Measurements from ENCODE around the gene MAPKAP1. TPM values are rescaled to one million over a fixed set of nuclear protein-coding genes. Genes with fewer than 3 reads are reported as not detected.

Gene MAPKAP1
- total and polyA plus RNA-seq, 9 donors: 47.3 to 67.3 (median 59.6) TPM

DNA sequence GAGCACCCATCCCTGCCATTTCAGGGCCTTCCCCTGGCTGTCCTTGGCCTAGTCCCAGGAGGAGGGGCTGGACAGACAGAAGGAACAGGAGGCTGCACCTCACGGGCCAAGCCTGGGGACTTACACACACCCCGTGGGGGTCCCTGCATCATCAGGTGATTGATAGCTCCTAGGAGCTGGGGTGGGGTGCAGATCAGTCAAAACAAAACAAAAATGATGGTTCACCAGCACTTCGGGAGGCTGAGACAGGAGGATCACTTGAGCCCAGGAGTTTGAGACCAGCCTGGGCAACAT, 276.0 kb downstream of the MAPKAP1 start:
- H3K4me3 ChIP-seq (ENCODE audit: low read length): no peak overlapping the region
- H3K36me3 ChIP-seq (ENCODE audit: control insufficient read depth, insufficient read depth, low read length): no peaks in the 10 kb centered on the region
- H3K4me1 ChIP-seq (ENCODE audit: control insufficient read depth, insufficient read depth, low read length): peaks cover 15% of the 10 kb centered on the region
- no peaks in the 10 kb centered on the region for H3K27me3 ChIP-seq (ENCODE audit: control insufficient read depth, insufficient read depth, low read length)
- no peak for DNase-seq
- no peak overlapping the region for H3K27ac ChIP-seq (ENCODE audit: low read length)
- H3K9me3 ChIP-seq (replicated peaks; ENCODE audit: control insufficient read depth, low read depth, low read length): no peaks in the 10 kb centered on the region
- WGBS (ENCODE audit: insufficient coverage): 100% methylated on average over 1 of the region's 3 CpGs

DNA sequence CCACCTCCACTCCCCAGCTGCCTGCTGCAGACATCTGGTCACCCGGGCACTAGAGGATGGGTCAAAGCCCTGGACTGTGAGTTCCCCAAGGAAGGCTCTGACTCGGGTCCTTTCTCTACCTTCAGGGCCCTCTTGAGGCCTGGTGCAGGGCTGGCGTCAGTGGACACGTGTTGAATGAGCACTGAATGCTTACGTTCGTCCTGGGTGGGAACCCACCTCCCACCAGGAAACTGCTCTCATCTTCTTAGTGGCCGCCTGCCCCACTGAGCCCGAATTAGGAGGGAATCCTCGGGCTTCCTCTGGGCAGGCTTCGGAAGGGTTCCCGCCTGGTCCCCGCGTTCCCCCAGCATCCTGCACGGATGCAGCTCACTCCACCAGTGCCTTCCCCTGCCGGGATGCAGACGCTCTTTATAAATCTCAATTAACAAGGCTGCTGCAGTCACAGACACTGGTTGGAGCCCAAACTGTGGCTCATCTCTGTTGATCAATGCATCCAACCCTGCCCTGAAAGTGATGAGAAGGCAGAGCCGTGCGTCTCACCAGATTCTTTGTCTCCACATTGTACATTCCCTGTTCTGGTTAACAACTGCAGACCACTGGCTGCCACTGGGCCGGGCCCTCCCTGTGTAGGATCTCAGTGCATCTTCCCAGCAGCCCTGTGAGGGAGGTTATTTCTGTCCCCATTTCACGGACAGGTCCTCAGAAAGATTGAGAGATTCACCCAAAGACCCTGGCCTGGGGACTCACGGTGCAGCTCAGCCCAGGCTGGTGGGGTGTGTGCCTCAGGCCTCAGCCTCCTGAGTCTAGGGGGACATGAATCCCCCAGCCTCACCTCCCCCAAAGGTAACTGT, 276.6 kb downstream of the MAPKAP1 start:
- Histone ChIP-seq H3K36me3 (ENCODE audit: control insufficient read depth, insufficient read depth, low read length) (no peaks in the 10 kb centered on the region), H3K9me3 (replicated peaks; ENCODE audit: control insufficient read depth, low read depth, low read length) (no peaks in the 10 kb centered on the region), H3K4me3 (ENCODE audit: low read length) (no peak overlapping the region), H3K4me1 (ENCODE audit: control insufficient read depth, insufficient read depth, low read length) (peaks cover 15% of the 10 kb centered on the region), H3K27ac (ENCODE audit: low read length) (no peak overlapping the region), H3K27me3 (ENCODE audit: control insufficient read depth, insufficient read depth, low read length) (no peaks in the 10 kb centered on the region)
- WGBS (ENCODE audit: insufficient coverage): 67% methylated on average over 18 of the region's 21 CpGs
- DNase-seq: no peak

DNA sequence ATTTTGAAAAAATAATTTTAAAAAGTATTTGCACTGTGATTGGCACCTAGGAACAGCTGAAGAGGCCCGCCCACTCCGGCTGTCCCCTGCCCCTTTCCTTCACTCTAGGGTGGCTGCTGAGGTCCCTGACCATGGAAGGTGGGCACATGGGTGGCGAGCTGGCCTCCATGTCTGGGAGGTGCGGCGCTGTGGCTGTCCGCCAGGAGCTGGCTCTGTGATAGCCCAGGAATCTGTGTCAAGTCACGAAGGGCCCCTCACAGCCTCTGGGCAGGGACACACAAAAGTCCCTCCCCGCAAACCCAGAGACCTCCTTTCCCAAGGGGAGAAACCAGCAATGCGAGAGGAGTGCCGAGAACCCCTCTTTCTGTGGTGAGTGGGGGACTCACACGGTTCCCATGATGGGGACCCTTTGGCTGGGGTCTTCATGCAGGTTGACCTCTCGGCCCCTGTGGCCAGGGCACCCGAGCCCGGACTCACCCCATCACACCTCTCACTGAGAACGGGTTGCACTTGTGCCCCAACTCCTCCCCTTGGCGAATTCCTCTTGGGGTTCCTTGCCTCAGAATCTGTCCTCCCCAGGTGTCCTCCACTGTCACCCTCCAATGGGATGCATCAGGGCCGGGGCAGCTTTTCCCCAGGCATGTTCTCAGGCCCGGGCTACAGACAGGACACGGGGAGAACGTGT, 277.4 kb downstream of the MAPKAP1 start:
- 88% methylated on average over 17 of the region's 20 CpGs for WGBS (ENCODE audit: insufficient coverage)

DNA sequence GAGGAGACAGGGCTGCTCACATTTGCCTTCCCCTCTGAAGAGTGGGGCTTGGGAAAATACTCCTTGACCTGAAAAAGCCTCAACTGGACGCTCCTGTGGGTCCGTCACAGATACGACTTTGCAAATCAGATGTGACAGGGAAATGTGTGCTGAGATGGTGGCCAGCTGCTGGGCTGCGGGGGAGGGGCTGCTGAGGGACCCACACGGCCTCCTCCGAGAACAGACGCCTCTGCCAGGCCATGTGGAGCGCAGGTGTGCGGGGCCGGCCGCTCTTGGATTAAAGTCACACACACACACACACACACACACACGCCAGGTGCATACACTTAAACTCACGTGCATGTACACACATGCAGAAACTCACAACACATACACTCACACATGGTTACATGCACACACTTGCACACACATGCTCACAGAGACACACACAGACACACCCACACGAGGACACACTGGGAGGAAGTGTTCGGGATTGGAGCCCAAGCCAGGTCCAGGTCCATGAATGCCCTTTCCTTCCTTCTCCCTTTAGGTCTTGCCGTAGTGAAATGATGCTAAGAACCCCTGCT, 278.0 kb downstream of the MAPKAP1 start:
- peak; percentile 50 for DNase-seq
- 27% methylated on average over 8 of the region's 16 CpGs for WGBS (ENCODE audit: insufficient coverage)
- H3K36me3 ChIP-seq (ENCODE audit: control insufficient read depth, insufficient read depth, low read length): no peaks in the 10 kb centered on the region
- no peaks in the 10 kb centered on the region for H3K9me3 ChIP-seq (replicated peaks; ENCODE audit: control insufficient read depth, low read depth, low read length)
- peaks cover 15% of the 10 kb centered on the region for H3K4me1 ChIP-seq (ENCODE audit: control insufficient read depth, insufficient read depth, low read length)
- no peak overlapping the region for H3K4me3 ChIP-seq (ENCODE audit: low read length)
- H3K27me3 ChIP-seq (ENCODE audit: control insufficient read depth, insufficient read depth, low read length): no peaks in the 10 kb centered on the region
- no peak overlapping the region for H3K27ac ChIP-seq (ENCODE audit: low read length)

More for the DNA sequence above, 277.4 kb downstream of the MAPKAP1 start:
- no peak overlapping the region for H3K27ac ChIP-seq (ENCODE audit: low read length)
- no peaks in the 10 kb centered on the region for H3K9me3 ChIP-seq (replicated peaks; ENCODE audit: control insufficient read depth, low read depth, low read length)
- no peaks in the 10 kb centered on the region for H3K27me3 ChIP-seq (ENCODE audit: control insufficient read depth, insufficient read depth, low read length)
- no peaks in the 10 kb centered on the region for H3K36me3 ChIP-seq (ENCODE audit: control insufficient read depth, insufficient read depth, low read length)
- DNase-seq: no peak
- no peak overlapping the region for H3K4me3 ChIP-seq (ENCODE audit: low read length)
- peaks cover 15% of the 10 kb centered on the region for H3K4me1 ChIP-seq (ENCODE audit: control insufficient read depth, insufficient read depth, low read length)

DNA sequence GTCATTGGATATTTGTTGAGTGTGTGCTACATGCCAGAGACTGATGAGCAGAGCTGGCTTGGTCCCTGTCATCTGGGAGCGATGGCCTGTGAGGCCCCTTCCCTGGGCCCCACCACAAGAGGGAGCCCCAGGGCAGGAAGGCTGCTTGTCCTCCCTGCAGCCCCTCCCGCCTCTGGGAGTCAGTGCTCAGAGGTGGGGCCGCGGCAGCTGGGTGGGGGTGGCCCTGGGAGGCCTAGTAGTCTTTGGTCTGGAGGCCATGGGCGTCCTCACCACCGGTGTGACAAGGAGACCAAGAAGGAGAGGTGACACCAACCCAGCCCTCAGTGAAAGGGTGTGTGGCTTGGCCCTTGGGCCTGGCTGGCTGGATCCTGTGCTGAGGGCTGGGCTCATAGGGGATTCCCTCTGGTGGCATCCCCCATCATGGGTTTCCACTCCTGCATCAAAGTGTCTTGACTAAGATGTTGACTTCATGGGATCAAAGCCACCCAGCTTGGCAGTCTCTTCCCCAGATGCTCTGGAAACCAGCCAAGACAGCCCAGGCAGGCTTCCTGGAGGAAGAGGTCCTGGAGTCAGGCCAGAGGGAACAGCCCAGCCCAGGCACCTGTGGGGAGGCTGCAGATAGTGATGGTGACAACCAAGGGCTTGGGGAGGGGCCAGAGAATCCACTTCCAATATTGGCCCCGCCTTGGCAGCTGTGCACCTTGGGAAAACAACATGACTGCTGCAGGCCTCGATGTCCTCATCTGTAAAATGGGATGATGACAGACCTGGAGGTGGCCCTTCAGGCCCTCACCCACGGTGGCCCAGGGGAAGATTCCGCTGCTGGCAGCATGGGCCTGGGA, 278.7 kb downstream of the MAPKAP1 start:
- DNase-seq: no peak
- Histone ChIP-seq H3K4me1 (ENCODE audit: control insufficient read depth, insufficient read depth, low read length) (peaks cover 10% of the 10 kb centered on the region), H3K36me3 (ENCODE audit: control insufficient read depth, insufficient read depth, low read length) (no peaks in the 10 kb centered on the region), H3K27ac (ENCODE audit: low read length) (no peak overlapping the region), H3K4me3 (ENCODE audit: low read length) (no peak overlapping the region), H3K27me3 (ENCODE audit: control insufficient read depth, insufficient read depth, low read length) (no peaks in the 10 kb centered on the region), H3K9me3 (replicated peaks; ENCODE audit: control insufficient read depth, low read depth, low read length) (no peaks in the 10 kb centered on the region)
- WGBS (ENCODE audit: insufficient coverage): 82% methylated on average over 7 of the region's 10 CpGs

DNA sequence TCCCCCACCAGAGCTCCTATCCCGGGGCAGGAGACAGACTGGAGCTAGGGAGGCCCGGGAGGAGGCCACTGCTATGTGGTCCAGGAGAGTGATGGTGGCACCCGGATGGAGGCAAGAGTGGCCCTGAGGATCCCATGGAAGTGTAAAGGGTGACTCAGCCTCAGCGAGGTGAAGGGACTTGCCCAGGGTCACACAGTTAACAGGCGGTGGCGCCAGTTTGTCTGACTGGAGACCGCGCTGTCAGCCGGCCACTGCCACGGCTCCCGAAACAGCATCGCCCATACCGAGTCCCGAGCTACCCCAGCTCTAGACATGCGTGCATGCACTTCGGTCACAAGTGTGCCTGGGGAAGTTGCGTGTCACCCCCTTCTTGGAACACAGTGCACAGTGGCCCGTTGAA, 279.5 kb downstream of the MAPKAP1 start:
- WGBS (ENCODE audit: insufficient coverage): 91% methylated on average over 16 of the region's 18 CpGs

DNA sequence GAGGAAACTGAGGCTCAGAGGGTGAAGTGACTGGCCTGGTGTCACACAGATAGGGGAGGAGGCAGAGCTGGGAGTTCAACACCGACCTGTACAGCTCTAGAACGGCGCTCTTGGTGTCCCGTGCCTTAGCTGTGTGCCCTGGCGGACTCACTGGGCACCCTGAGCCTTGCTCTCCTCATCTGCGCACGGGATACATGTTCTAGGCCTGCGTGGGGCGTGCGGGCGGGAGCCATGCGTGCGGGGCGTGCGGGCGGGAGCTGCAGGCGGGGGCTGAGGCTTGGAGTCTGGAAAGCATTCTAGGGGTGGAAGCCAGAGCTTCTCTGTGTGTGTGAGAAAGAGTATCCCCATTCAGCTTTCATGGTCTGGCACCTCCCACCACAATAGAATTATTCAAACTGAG, 280.1 kb downstream of the MAPKAP1 start:
- Histone ChIP-seq H3K27me3 (ENCODE audit: control insufficient read depth, insufficient read depth, low read length) (no peaks in the 10 kb centered on the region), H3K36me3 (ENCODE audit: control insufficient read depth, insufficient read depth, low read length) (no peaks in the 10 kb centered on the region), H3K9me3 (replicated peaks; ENCODE audit: control insufficient read depth, low read depth, low read length) (no peaks in the 10 kb centered on the region), H3K4me3 (ENCODE audit: low read length) (no peak overlapping the region), H3K4me1 (ENCODE audit: control insufficient read depth, insufficient read depth, low read length) (peaks cover 8% of the 10 kb centered on the region), H3K27ac (ENCODE audit: low read length) (no peak overlapping the region)
- 88% methylated on average over 5 of the region's 17 CpGs for WGBS (ENCODE audit: insufficient coverage)
- no peak for DNase-seq

More for the DNA sequence above, 279.5 kb downstream of the MAPKAP1 start:
- peaks cover 8% of the 10 kb centered on the region for H3K4me1 ChIP-seq (ENCODE audit: control insufficient read depth, insufficient read depth, low read length)
- H3K9me3 ChIP-seq (replicated peaks; ENCODE audit: control insufficient read depth, low read depth, low read length): no peaks in the 10 kb centered on the region
- no peaks in the 10 kb centered on the region for H3K36me3 ChIP-seq (ENCODE audit: control insufficient read depth, insufficient read depth, low read length)
- no peak overlapping the region for H3K27ac ChIP-seq (ENCODE audit: low read length)
- no peaks in the 10 kb centered on the region for H3K27me3 ChIP-seq (ENCODE audit: control insufficient read depth, insufficient read depth, low read length)
- H3K4me3 ChIP-seq (ENCODE audit: low read length): no peak overlapping the region
- no peak for DNase-seq

DNA sequence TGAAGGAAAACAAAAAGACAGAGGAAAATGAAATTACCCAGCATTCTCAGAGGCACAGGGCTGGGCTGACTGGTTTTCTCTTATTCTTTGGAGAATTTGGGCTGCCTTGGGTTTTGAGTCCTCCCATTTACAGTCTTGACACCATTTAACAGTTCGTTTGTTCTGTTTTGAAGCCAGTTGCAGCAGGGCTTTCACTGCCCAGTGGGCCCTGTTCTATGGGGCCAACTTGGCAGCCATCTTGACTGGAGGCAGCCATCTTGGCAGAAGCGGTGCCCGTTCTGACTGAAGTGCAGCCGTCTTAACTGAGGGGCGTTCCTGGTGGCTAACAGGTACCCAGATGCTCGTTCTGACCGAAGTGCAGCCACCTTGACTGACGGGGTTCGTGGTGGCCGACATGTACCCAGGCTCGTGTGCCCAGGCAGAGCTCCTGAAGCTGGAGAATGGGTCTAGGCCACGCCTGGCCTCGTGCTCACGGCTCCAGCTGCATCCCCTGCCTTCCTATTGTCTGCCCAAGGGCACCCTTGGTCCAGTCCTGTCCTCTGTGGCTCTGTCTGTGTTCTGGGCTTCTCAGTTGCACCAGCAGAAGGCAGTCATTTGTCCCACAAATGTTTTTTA, 281.0 kb downstream of the MAPKAP1 start:
- DNase-seq: no peak
- H3K27ac ChIP-seq (ENCODE audit: low read length): no peak overlapping the region
- no peak overlapping the region for H3K4me3 ChIP-seq (ENCODE audit: low read length)
- H3K36me3 ChIP-seq (ENCODE audit: control insufficient read depth, insufficient read depth, low read length): no peaks in the 10 kb centered on the region
- H3K4me1 ChIP-seq (ENCODE audit: control insufficient read depth, insufficient read depth, low read length): peaks cover 8% of the 10 kb centered on the region
- H3K27me3 ChIP-seq (ENCODE audit: control insufficient read depth, insufficient read depth, low read length): no peaks in the 10 kb centered on the region
- 89% methylated on average over 14 of the region's 14 CpGs for WGBS (ENCODE audit: insufficient coverage)
- H3K9me3 ChIP-seq (replicated peaks; ENCODE audit: control insufficient read depth, low read depth, low read length): no peaks in the 10 kb centered on the region

DNA sequence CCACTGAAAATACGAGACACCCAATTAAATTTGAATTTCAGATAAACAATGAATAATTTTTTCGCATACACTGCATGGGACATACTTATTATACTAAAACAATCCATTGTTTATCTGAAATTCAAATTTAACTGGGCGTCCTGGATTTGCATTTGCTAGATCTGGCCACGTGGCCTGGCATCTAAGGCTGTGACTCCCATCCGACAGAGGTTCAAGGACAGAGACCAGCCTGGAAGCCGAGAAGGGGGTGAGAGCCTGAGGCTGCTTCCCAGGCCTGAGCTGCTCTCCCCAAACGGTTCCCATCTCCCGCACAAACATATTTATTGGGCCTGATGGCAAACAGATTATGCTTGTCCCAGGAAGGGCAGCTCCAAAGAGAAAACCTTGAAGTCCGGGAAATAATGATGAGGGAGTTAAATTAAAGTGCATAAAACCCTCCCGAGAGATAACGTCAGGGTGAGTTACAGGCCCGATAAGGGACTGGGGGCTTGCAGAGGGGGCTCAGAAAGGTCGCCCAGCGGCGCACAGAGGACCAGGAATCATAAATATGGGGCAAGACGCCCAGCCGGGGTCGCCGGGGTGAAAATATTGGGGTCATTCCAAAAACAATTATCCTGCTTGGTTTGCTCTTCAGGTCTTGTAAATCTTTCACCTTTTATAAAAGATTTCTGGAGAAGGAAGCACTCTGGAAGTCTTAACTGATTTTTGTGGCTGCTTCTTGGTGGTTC, 281.7 kb downstream of the MAPKAP1 start:
- Histone ChIP-seq H3K36me3 (ENCODE audit: control insufficient read depth, insufficient read depth, low read length) (no peaks in the 10 kb centered on the region), H3K9me3 (replicated peaks; ENCODE audit: control insufficient read depth, low read depth, low read length) (no peaks in the 10 kb centered on the region), H3K4me3 (ENCODE audit: low read length) (no peak overlapping the region), H3K27me3 (ENCODE audit: control insufficient read depth, insufficient read depth, low read length) (no peaks in the 10 kb centered on the region), H3K4me1 (ENCODE audit: control insufficient read depth, insufficient read depth, low read length) (peaks cover 8% of the 10 kb centered on the region), H3K27ac (ENCODE audit: low read length) (no peak overlapping the region)
- no peak for DNase-seq
- WGBS (ENCODE audit: insufficient coverage): 38% methylated on average over 9 of the region's 19 CpGs
